OCI-LY7 (cell line): Measurements from ENCODE around the gene CRYBG1.

Experiments used
- CTCF ChIP-seq: fragments of 200-600 bp; sonication (generic); conservative IDR thresholded peaks from 2 replicates; pipeline ENCODE4 v1.5.1; 2014; ENCODE audit warnings: mild to moderate bottlenecking, antibody characterized with exemption, low read length, moderate library complexity, mixed read lengths
- EZH2phosphoT487 ChIP-seq: fragments of 200-600 bp; sonication (generic); IDR thresholded peaks from 2 replicates; pipeline ENCODE4 v1.6.1; 2018; ENCODE audit warnings: low read depth, borderline replicate concordance, mild to moderate bottlenecking, mixed run types, antibody characterized with exemption, low read length, moderate library complexity, mixed read lengths

GRCh38 chr6:106611030-106611429, 250.5 kb downstream of the CRYBG1 start:
- no peak for TF ChIP-seq CTCF
- TF ChIP-seq EZH2phosphoT487, result no peak
